Cardiac muscle cell (in vitro differentiated cells and primary cell): ENCODE data around the gene SFT2D1. TPM values are rescaled to one million over a fixed set of nuclear protein-coding genes. Genes with fewer than 3 reads are reported as not detected.
A peak's percentile ranks its signal among the peaks of the same experiment; 100 is the strongest.

Experiments
- DNase-seq, 2 donors: peaks; one replicate each; pipeline versions ENCODE4 v3.0.0 to v3.0.0-alpha.2; 2010 to 2017; ENCODE audit warnings: low read depth in 1 of 2, low spot score in 1 of 2
- H3K27ac ChIP-seq: fragments of 200-600 bp; sonication (generic); 2 replicates; pipeline ENCODE4 v1.5.1; 2016
- H3K27me3 ChIP-seq: fragments of 200-600 bp; sonication (generic); 2 replicates; pipeline ENCODE4 v1.6.0; 2016; ENCODE audit warnings: control low read depth
- H3K36me3 ChIP-seq: fragments of 200-600 bp; sonication (generic); 2 replicates; pipeline ENCODE4 v1.5.1; 2016; ENCODE audit warnings: control low read depth
- H3K4me1 ChIP-seq: fragments of 200-600 bp; sonication (generic); 2 replicates; pipeline ENCODE4 v1.8.1; 2017; ENCODE audit warnings: low read depth, mild to moderate bottlenecking, mixed run types
- H3K4me3 ChIP-seq: fragments of 200-600 bp; sonication (generic); 2 replicates; pipeline ENCODE4 v1.5.1; 2016; ENCODE audit warnings: mild to moderate bottlenecking
- H3K9me3 ChIP-seq: fragments of 200-600 bp; sonication (generic); 2 replicates; pipeline ENCODE4 v1.5.1; 2017; ENCODE audit warnings: low read depth, mild to moderate bottlenecking, control low read depth
- polyA plus RNA-seq: library from polyadenylated mRNA; unstranded; fragments of >200 nt; fragmentation: Nextera tagmentation; extraction: Ambion mirVana; gene quantifications from 2 replicates; pipeline ENCODE4 v1.2.1, GENCODE V29; 2016
- total RNA-seq: library from RNA; depleted of rRNA; stranded (reverse); fragments of >200 nt; gene quantifications from 2 replicates; pipeline ENCODE4 v1.2.3, GENCODE V29; 2016
- TF ChIP-seq, protein P1 (sequence below): IDR thresholded peaks from 2 replicates; pipeline ENCODE4 v1.5.1; 2012; ENCODE audit warnings: low read depth, mild to moderate bottlenecking, low read length

The SFT2D1 gene
- total and polyA plus RNA-seq, 2 experiments from 2014 or later, result 36.4 to 63.3 TPM

DNA sequence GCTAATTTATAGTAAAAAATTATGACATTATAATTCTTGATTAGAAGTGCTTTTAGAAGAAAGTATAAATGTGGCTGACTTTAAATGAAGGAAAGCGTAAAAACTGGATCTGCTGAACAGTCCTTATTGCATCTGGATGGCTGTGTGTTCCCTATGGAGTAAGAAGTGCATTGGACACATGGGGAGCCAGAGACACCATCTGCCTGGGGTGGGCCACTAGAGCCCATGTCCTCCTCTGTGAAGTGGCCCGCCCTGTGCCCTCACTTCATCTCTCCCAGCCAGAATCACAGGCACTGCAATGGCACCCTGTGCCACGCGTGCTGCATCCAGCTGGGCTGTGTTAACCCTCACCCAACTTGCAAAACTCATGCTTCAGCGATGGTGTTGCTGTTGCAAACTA lies 13.2 kb upstream of the SFT2D1 start:
- no peaks in the 10 kb centered on the region for H3K36me3 ChIP-seq
- H3K4me1 ChIP-seq, result no peaks in the 10 kb centered on the region
- TF ChIP-seq, protein P1, sequence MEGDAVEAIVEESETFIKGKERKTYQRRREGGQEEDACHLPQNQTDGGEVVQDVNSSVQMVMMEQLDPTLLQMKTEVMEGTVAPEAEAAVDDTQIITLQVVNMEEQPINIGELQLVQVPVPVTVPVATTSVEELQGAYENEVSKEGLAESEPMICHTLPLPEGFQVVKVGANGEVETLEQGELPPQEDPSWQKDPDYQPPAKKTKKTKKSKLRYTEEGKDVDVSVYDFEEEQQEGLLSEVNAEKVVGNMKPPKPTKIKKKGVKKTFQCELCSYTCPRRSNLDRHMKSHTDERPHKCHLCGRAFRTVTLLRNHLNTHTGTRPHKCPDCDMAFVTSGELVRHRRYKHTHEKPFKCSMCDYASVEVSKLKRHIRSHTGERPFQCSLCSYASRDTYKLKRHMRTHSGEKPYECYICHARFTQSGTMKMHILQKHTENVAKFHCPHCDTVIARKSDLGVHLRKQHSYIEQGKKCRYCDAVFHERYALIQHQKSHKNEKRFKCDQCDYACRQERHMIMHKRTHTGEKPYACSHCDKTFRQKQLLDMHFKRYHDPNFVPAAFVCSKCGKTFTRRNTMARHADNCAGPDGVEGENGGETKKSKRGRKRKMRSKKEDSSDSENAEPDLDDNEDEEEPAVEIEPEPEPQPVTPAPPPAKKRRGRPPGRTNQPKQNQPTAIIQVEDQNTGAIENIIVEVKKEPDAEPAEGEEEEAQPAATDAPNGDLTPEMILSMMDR, result no peak
- no peak overlapping the region for H3K27ac ChIP-seq
- H3K9me3 ChIP-seq, result no peaks in the 10 kb centered on the region
- no peak for DNase-seq
- no peak overlapping the region for H3K4me3 ChIP-seq
- peaks cover 6% of the 10 kb centered on the region for H3K27me3 ChIP-seq

DNA sequence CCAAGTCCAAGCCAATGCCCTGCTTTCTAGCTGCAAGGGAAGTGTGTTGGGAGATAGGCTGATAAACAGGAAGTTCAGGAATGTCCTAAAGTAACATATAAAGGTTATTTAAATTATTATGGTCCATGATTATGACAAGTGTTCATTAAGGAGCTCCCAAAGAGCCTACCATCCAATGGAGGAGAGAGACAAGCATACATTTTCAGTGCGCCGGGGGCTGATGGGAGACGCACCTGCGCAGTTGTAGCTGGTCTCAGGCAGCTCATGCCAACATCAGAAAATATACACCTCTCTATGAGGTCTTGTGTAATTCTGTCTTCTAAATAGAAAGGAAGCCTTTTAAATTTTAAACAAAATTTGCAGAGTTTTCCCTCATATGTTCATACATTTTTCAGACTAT lies 12.6 kb upstream of the SFT2D1 start:
- no peak for DNase-seq
- H3K4me1 ChIP-seq, result no peaks in the 10 kb centered on the region
- H3K27ac ChIP-seq, result no peak overlapping the region
- H3K4me3 ChIP-seq, result no peak overlapping the region
- no peaks in the 10 kb centered on the region for H3K36me3 ChIP-seq
- TF ChIP-seq, protein P1, result no peak
- peaks cover 6% of the 10 kb centered on the region for H3K27me3 ChIP-seq
- H3K9me3 ChIP-seq, result no peaks in the 10 kb centered on the region

DNA sequence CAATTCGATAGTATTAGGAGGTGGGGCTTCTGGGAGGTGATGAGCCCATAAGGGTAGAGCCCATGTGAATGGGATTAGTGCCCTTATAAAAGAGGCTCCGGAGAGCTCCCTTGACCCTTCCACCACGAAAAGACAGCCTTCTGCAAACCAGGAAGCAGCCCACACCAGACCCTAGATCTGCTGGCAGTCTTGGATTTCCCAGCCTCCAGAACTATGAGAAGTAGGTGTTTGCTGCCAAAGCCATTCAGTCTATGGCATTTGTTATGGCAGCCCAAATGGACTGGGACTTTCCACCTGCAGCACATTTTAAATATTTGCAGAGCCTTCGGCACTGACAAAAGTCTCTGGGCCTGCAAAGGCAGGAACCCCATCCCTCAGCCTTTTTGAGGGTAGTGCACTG lies 11.8 kb upstream of the SFT2D1 start:
- Histone ChIP-seq H3K36me3 (no peaks in the 10 kb centered on the region), H3K4me3 (no peak overlapping the region), H3K27ac (no peak overlapping the region), H3K27me3 (peaks cover 6% of the 10 kb centered on the region), H3K4me1 (no peaks in the 10 kb centered on the region), H3K9me3 (no peaks in the 10 kb centered on the region)
- TF ChIP-seq, protein P1, result no peak
- no peak for DNase-seq

DNA sequence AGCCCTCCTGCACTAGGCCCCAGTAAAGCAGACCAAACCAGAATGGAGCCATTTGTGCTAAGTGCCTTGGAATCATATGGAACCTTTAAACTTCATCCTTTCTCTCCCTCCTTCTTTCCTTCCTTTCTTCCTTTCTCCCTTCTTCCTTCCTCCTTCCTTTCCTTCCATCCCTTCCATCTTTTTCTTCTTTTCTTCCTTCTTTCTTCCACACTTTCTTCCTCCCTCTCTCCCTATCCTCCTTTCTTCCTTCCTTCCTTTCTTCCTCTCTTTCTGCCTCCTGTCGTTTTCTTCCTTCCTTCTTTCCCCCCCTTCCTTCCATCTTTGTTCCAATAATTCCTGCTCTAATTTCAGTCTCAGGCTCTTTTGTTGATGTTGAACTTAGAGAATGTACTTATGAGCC lies 11.2 kb upstream of the SFT2D1 start:
- Histone ChIP-seq H3K27ac (no peak overlapping the region), H3K36me3 (no peaks in the 10 kb centered on the region), H3K9me3 (no peaks in the 10 kb centered on the region), H3K4me3 (no peak overlapping the region), H3K4me1 (no peaks in the 10 kb centered on the region), H3K27me3 (peaks cover 6% of the 10 kb centered on the region)
- DNase-seq, result no peak
- TF ChIP-seq, protein P1, result no peak

DNA sequence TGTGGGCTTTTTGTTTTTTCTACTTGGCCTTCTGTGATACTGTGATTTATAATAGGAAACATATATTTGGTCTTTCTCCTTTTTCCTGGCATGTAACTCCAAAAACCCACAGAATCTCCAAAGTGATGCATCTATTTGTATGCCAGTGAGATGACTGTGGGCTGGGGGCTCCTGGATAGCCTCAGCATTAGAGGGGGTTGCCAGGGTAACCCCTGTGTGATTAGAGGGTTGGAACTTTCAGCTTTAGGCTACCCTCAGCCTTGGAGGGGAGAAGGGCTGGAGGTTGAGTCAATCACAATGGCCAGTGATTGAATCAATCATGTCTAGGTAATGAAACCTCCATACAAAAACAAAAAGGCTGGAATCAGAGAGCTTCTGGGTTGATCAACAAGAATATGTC lies 10.6 kb upstream of the SFT2D1 start:
- H3K27me3 ChIP-seq, result peaks cover 6% of the 10 kb centered on the region
- H3K36me3 ChIP-seq, result no peaks in the 10 kb centered on the region
- no peaks in the 10 kb centered on the region for H3K9me3 ChIP-seq
- no peak overlapping the region for H3K27ac ChIP-seq
- TF ChIP-seq, protein P1, result no peak
- no peak for DNase-seq
- H3K4me1 ChIP-seq, result no peaks in the 10 kb centered on the region
- no peak overlapping the region for H3K4me3 ChIP-seq

DNA sequence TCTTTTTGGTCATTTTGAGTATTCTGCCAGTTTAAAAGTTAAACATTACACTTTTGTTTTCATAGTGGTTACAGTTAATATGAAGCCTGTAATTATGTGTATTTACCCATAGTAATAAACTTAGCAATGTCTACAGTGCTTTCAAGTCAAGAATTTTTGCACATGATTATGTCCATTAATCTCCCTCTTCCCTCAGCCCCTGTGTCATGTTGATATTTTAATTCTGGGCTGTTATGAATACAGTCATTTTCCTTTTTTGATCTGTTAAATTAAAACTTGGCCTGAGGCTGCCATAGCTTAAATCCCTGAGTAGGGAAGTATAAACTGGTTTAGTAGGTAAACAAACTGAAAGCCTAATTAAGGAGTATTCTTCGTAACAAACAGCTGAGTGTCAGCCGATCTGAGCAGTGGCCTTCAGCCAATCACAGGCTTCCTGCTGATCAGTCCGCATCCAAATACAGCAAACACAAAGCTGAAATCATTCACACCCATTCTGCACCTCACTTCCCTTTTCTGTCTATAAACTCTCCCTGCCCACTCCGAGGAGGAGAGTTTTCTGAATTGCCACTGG lies 9.5 kb upstream of the SFT2D1 start:
- Histone ChIP-seq H3K36me3 (no peaks in the 10 kb centered on the region), H3K27ac (no peak overlapping the region), H3K27me3 (peaks cover 6% of the 10 kb centered on the region), H3K4me1 (no peaks in the 10 kb centered on the region), H3K9me3 (no peaks in the 10 kb centered on the region), H3K4me3 (no peak overlapping the region)
- TF ChIP-seq, protein P1, result no peak
- peak in 1 of 2 donors; percentile 22 for DNase-seq
